GM12878 (cell line): Measurements from ENCODE around the gene ASH1L. TPM values are rescaled to one million over a fixed set of nuclear protein-coding genes. Genes with fewer than 3 reads are reported as not detected.

Experiments
- CHD1 ChIP-seq: IDR thresholded peaks from 2 replicates; pipeline ENCODE4 v1.6.1; 2012; ENCODE audit warnings: low read depth, low read length, improper control_type of control experiment
- CHD4 ChIP-seq: fragments of 200-600 bp; sonication (generic); IDR thresholded peaks from 2 replicates; pipeline ENCODE4 v1.6.1; 2016; ENCODE audit warnings: mild to moderate bottlenecking
- CREB1 ChIP-seq: IDR thresholded peaks from 2 replicates; pipeline ENCODE4 v1.6.1; 2012; ENCODE audit warnings: low read depth, mild to moderate bottlenecking, inconsistent platforms
- FOXK2 ChIP-seq: fragments of 450-650 bp; IDR thresholded peaks from 2 replicates; pipeline ENCODE4 v1.6.1; 2017; ENCODE audit warnings: mild to moderate bottlenecking, moderate library complexity
- IKZF2 ChIP-seq, 2 experiments: fragments of 450-650 bp; IDR thresholded peaks; 2 replicates each; pipeline ENCODE4 v1.6.1; 2017; ENCODE audit warnings: mild to moderate bottlenecking in 2 of 2, moderate library complexity in 2 of 2
- IRF5 ChIP-seq: fragments of 450-650 bp; IDR thresholded peaks from 2 replicates; pipeline ENCODE4 v1.6.1; 2017; ENCODE audit warnings: borderline replicate concordance
- JUNB ChIP-seq: IDR thresholded peaks from 2 replicates; pipeline ENCODE4 v1.6.1; 2016; ENCODE audit warnings: antibody characterized with exemption, mild to moderate bottlenecking
- NR2C2 ChIP-seq: IDR thresholded peaks from 2 replicates; pipeline ENCODE4 v1.6.1; 2011; ENCODE audit warnings: borderline replicate concordance, low read depth; ENCODE audit not compliant: control insufficient read depth, insufficient read length
- NRF1 ChIP-seq: conservative IDR thresholded peaks from 2 replicates; pipeline ENCODE4 v1.6.1; 2011; ENCODE audit warnings: mild to moderate bottlenecking, low read depth, low read length, improper control_type of control experiment
- PAX8 ChIP-seq: fragments of 450-650 bp; IDR thresholded peaks from 2 replicates; pipeline ENCODE4 v1.6.1; 2017; ENCODE audit warnings: mild to moderate bottlenecking, moderate library complexity
- POU2F2 ChIP-seq: IDR thresholded peaks from 3 replicates; pipeline ENCODE4 v1.6.1; 2011; ENCODE audit warnings: low read depth, mild to moderate bottlenecking, low read length, borderline replicate concordance
- RAD21 ChIP-seq: IDR thresholded peaks from 2 replicates; pipeline ENCODE4 v1.6.1; 2011; ENCODE audit warnings: mild to moderate bottlenecking, low read depth, low read length, moderate library complexity; ENCODE audit not compliant: insufficient read depth
- RAD51 ChIP-seq: fragments of 450-650 bp; IDR thresholded peaks from 2 replicates; pipeline ENCODE4 v1.6.1; 2016; ENCODE audit warnings: moderate library complexity, mild to moderate bottlenecking, inconsistent platforms
- RELA ChIP-seq: fragments of 450-650 bp; IDR thresholded peaks from 2 replicates; pipeline ENCODE4 v1.8.0; 2014; ENCODE audit warnings: borderline replicate concordance; ENCODE audit not compliant: partially characterized antibody
- SRF ChIP-seq, 2 experiments: IDR thresholded peaks; 2 replicates each; pipeline ENCODE4 v1.6.1; 2011; ENCODE audit warnings: low read depth in 2 of 2, low read length in 2 of 2, mild to moderate bottlenecking in 1 of 2, moderate library complexity in 1 of 2
- SUPT20H ChIP-seq: IDR thresholded peaks from 2 replicates; pipeline ENCODE4 v1.6.1; 2011; ENCODE audit warnings: low read depth, mild to moderate bottlenecking, low read length, moderate library complexity, borderline replicate concordance; ENCODE audit not compliant: control insufficient read depth
- SUZ12 ChIP-seq: fragments of 200-600 bp; sonication (generic); IDR thresholded peaks from one replicate; pipeline ENCODE4 v1.6.1; 2018; ENCODE audit warnings: antibody characterized with exemption, mild to moderate bottlenecking; ENCODE audit not compliant: unreplicated experiment
- TCF12 ChIP-seq: IDR thresholded peaks from 2 replicates; pipeline ENCODE4 v1.6.1; 2011; ENCODE audit warnings: low read depth, mild to moderate bottlenecking, low read length
- ZNF24 ChIP-seq: fragments of 450-650 bp; IDR thresholded peaks from 2 replicates; pipeline ENCODE4 v1.6.1; 2017; ENCODE audit warnings: antibody characterized with exemption, mild to moderate bottlenecking
- polyA plus RNA-seq, 11 experiments: library from polyadenylated mRNA; depleted of rRNA in 4 of 11; unstranded in 6 of 11; stranded (reverse) in 5 of 11; fragments of >200 nt; fragmentation: Nextera tagmentation in 4 of 11; fragmentation: Illumina TruSeq in 1 of 11; extraction: Ambion mirVana in 4 of 11; extraction: Trizol in 1 of 11; gene quantifications; 1 replicate in 1 of 11; 2 replicates in 10 of 11; pipeline versions ENCODE4 v1.2.1 to v1.2.3, GENCODE V29; 2011 to 2016; ENCODE audit warnings: inconsistent platforms in 2 of 11, missing spikeins in 2 of 11, low read depth in 1 of 11
- total RNA-seq, 4 experiments: library from RNA; depleted of rRNA in 3 of 4; stranded (reverse); fragments of >200 nt in 3 of 4; fragmentation: Illumina TruSeq in 1 of 4; extraction: Trizol in 1 of 4; gene quantifications; 2 replicates each; pipeline versions ENCODE4 v1.2.1 to v1.2.3, GENCODE V29; 2013 to 2021
- TF ChIP-seq, protein P1 (sequence below): fragments of 150-350 bp; IDR thresholded peaks from 2 replicates; pipeline ENCODE4 v1.6.1; 2016; ENCODE audit warnings: low read depth, low read length
- TF ChIP-seq, protein P2 (sequence below): fragments of 450-650 bp; formaldehyde crosslinking; IDR thresholded peaks from 2 replicates; pipeline ENCODE4 v1.4.0; 2022; ENCODE audit warnings: mild to moderate bottlenecking, moderate library complexity
- TF ChIP-seq, protein P3 (sequence below): IDR thresholded peaks from 2 replicates; pipeline ENCODE4 v1.6.1; 2011; ENCODE audit warnings: low read depth, mild to moderate bottlenecking, low read length, moderate library complexity, borderline replicate concordance; ENCODE audit errors: extremely low read depth

ASH1L gene
- total and polyA plus RNA-seq, 10 of the 15 experiments (the other 5 are each of a cell fraction or from before 2014, with no cell fraction given), result 1.7 to 23.9 (median 16.6) TPM

- TF ChIP-seq NR2C2 (no peak), TCF12 (no peak; the same call in 1 of the 2 replicates), FOXK2 (no peak), SUPT20H (no peak), IRF5 (peak; percentile 59; the same call in 1 of the 2 replicates), ZNF24 (no peak), SRF (IDR thresholded peaks at IDR 0.05; ENCODE audit: low read depth in 2 of 2, low read length in 2 of 2) (no peak), CREB1 (peak; percentile 98), JUNB (no peak), POU2F2 (peak; percentile 44; the same call in 1 of the 3 replicates), CHD4 (no peak), IKZF2 (IDR thresholded peaks at IDR 0.05) (no peak), SUZ12 (no peak), RELA (peak; percentile 95), PAX8 (no peak), CHD1 (0 out of 2 replicates have a peak, but pooled peaks have one; percentile 47), NRF1 (0 out of 2 replicates have a peak, but pooled peaks have one; percentile 7), RAD21 (no peak), RAD51 (peak; percentile 79)
- TF ChIP-seq, protein P1, sequence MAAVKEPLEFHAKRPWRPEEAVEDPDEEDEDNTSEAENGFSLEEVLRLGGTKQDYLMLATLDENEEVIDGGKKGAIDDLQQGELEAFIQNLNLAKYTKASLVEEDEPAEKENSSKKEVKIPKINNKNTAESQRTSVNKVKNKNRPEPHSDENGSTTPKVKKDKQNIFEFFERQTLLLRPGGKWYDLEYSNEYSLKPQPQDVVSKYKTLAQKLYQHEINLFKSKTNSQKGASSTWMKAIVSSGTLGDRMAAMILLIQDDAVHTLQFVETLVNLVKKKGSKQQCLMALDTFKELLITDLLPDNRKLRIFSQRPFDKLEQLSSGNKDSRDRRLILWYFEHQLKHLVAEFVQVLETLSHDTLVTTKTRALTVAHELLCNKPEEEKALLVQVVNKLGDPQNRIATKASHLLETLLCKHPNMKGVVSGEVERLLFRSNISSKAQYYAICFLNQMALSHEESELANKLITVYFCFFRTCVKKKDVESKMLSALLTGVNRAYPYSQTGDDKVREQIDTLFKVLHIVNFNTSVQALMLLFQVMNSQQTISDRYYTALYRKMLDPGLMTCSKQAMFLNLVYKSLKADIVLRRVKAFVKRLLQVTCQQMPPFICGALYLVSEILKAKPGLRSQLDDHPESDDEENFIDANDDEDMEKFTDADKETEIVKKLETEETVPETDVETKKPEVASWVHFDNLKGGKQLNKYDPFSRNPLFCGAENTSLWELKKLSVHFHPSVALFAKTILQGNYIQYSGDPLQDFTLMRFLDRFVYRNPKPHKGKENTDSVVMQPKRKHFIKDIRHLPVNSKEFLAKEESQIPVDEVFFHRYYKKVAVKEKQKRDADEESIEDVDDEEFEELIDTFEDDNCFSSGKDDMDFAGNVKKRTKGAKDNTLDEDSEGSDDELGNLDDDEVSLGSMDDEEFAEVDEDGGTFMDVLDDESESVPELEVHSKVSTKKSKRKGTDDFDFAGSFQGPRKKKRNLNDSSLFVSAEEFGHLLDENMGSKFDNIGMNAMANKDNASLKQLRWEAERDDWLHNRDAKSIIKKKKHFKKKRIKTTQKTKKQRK, result no peak
- TF ChIP-seq, protein P2, sequence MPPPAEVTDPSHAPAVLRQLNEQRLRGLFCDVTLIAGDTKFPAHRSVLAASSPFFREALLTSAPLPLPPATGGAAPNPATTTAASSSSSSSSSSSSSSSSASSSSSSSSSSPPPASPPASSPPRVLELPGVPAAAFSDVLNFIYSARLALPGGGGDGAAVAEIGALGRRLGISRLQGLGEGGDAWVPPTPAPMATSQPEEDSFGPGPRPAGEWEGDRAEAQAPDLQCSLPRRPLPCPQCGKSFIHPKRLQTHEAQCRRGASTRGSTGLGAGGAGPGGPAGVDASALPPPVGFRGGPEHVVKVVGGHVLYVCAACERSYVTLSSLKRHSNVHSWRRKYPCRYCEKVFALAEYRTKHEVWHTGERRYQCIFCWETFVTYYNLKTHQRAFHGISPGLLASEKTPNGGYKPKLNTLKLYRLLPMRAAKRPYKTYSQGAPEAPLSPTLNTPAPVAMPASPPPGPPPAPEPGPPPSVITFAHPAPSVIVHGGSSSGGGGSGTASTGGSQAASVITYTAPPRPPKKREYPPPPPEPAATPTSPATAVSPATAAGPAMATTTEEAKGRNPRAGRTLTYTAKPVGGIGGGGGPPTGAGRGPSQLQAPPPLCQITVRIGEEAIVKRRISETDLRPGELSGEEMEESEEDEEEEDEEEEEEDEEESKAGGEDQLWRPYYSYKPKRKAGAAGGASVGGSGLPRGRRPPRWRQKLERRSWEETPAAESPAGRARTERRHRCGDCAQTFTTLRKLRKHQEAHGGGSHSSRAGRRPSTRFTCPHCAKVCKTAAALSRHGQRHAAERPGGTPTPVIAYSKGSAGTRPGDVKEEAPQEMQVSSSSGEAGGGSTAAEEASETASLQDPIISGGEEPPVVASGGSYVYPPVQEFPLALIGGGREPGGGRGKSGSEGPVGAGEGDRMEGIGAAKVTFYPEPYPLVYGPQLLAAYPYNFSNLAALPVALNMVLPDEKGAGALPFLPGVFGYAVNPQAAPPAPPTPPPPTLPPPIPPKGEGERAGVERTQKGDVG (CRISPR knock-in tag), result no peak
- TF ChIP-seq, protein P3, sequence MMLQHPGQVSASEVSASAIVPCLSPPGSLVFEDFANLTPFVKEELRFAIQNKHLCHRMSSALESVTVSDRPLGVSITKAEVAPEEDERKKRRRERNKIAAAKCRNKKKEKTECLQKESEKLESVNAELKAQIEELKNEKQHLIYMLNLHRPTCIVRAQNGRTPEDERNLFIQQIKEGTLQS, result no peak
Measured at GRCh38 chr1:155308493-155309422, 253.8 kb downstream of the ASH1L start, which contains the start of gene FDPS (continued).
